ENCODE data around the gene PHETA2. TPM values are rescaled to one million over a fixed set of nuclear protein-coding genes. Genes with fewer than 3 reads are reported as not detected.

Gene PHETA2
- total and polyA plus RNA-seq, 2 of the 4 experiments (the other 2 are of a cell fraction): 6.5 to 10.0 TPM

DNA sequence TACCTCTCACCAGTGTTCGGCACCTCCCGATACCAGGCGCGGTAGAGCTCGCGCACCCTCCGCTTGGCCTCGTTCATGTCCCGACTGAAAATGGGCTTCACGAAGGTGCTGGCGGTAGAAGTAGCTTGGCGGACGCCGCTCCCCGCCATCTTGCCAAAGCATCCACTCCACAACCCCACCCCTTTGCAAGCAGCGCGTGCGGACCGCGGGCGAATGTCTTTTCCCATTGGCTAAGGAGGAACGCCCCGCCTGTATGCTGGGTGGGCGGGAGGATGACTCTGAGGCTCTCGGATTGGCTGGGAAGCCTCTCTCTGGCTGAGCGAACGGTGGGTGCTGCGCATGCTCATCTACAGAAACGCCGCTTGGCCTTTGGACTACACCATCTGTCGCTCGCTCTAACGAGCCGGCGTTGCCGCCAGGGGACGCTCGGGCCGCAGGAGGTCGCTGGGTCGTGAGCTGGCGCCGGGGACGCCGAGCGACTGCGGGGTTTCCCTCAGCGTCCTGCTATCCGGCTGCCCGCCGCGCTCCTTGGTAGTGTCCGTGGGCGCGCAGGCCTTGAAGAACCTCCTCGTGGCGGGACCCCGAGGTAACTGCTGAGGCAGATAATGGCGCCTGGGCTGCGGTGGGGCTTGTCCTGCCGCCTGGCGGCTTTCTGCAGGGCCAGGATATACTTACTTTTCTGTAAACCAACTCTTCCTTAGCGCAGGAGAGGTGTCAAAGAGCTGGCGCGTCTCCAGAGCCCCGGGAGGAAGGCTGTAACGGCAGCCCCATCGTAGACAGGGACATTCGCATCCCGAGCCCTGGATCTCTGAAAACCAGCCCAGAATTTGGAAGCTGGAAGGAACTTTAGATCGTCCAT is 16.8 kb downstream of the PHETA2 start, which contains the start of gene NDUFA6:
Gene NDUFA6, minus strand, starts transcription at position 177 of the 859 bp plus-strand sequence. Its CDS starts 28 bp downstream, at position 149.
- peak; percentile 99 for DNase-seq
- H3K9me1 ChIP-seq (ENCODE audit: insufficient read depth, low read length): peaks cover 3% of the 10 kb centered on the region; the same call in 1 of the 2 replicates
- peaks cover 2% of the 10 kb centered on the region; the same call in 1 of the 2 replicates for H3K4me1 ChIP-seq (ENCODE audit: control insufficient read depth, insufficient read depth, low read length)
- H4K91ac ChIP-seq (ENCODE audit: insufficient read depth, low read depth, low read length): peak within 1 kb of the TSS; percentile 73
- intact Hi-C loops (cut with micrococcal nuclease) (loop anchor here (1.0 to 10.0 kb wide), 6 partner anchors 125 to 384 kb away; no protein-coding TSS in a partner anchor), in situ Hi-C loops (cut with MboI; ENCODE audit: low sequenced_read_pairs) (no loop called here), dilution Hi-C loops (cut with HindIII; ENCODE audit: low sequenced_read_pairs, unreplicated experiment) (no loop called here)
- H3K36me3 ChIP-seq (ENCODE audit: control insufficient read depth, insufficient read depth, low read length): peaks cover 9% of the 10 kb centered on the region
- H2AK5ac ChIP-seq (ENCODE audit: low read depth, low read length): peak within 1 kb of the TSS; percentile 80
- peak within 1 kb of the TSS; percentile 88 for H3K14ac ChIP-seq (replicated peaks; ENCODE audit: low read depth, low read length)
- peak within 1 kb of the TSS; percentile 85 for H3K9ac ChIP-seq (ENCODE audit: low read depth, low read length)
- no peaks in the 10 kb centered on the region for H3K9me3 ChIP-seq (ENCODE audit: control insufficient read depth, insufficient read depth, low read length)
- H4K8ac ChIP-seq (ENCODE audit: low read depth in 2 of 2, low read length in 2 of 2): peak within 1 kb of the TSS; percentile 61 to 89
- H3K27me3 ChIP-seq (ENCODE audit: control insufficient read depth, insufficient read depth, low read length): no peaks in the 10 kb centered on the region
- peak within 1 kb of the TSS; percentile 73 for H2BK5ac ChIP-seq (ENCODE audit: low read depth, low read length, poor library complexity, severe bottlenecking)
- peak within 1 kb of the TSS; percentile 70; the same call in 1 of the 2 replicates for H2BK120ac ChIP-seq (ENCODE audit: low read depth, low read length)
- H2AK9ac ChIP-seq (replicated peaks; ENCODE audit: low read depth, low read length, poor library complexity): peak within 1 kb of the TSS; percentile 97
- POLR2A ChIA-PET (ENCODE audit: unreplicated experiment): interaction anchor here (0.6 to 1.3 kb wide), 3 partner anchors 44 to 353 kb away, joined by 3 to 7 read pairs (median 6); no protein-coding TSS in a partner anchor
- peak within 1 kb of the TSS; percentile 100 for H2AFZ ChIP-seq (replicated peaks; ENCODE audit: low read length, poor library complexity)
- peak within 1 kb of the TSS; percentile 88 for H3K23ac ChIP-seq (ENCODE audit: low read depth, low read length)
- peak within 1 kb of the TSS; percentile 89 for H3K4ac ChIP-seq (ENCODE audit: low read depth, low read length)
- H2BK20ac ChIP-seq (ENCODE audit: low read depth, low read length): no peak within 1 kb of the TSS
- peak within 1 kb of the TSS; percentile 84 for H3K4me2 ChIP-seq (ENCODE audit: low read depth, low read length)
- H3K18ac ChIP-seq (ENCODE audit: low read depth, low read length): peak within 1 kb of the TSS; percentile 20; the same call in 1 of the 2 replicates
- H4K20me1 ChIP-seq (ENCODE audit: insufficient read depth, low read length): peaks cover 14% of the 10 kb centered on the region; the same call in 1 of the 2 replicates
- peak within 1 kb of the TSS; percentile 82 for H3K56ac ChIP-seq (ENCODE audit: extremely low read depth, insufficient read depth, low read length)
- CTCF ChIA-PET: interaction anchor here (0.6 to 1.7 kb wide), 11 partner anchors 16 to 354 kb away, joined by 3 to 7 read pairs (median 4); partner anchors contain the start of genes NAGA and NFAM1
- no peak within 1 kb of the TSS; the same call in 2 of the 3 replicates for H2BK15ac ChIP-seq (ENCODE audit: low read depth, low read length)
- peak; percentile 98 for ATAC-seq (ENCODE audit: low read depth)
- peak within 1 kb of the TSS; percentile 64 for H3K4me3 ChIP-seq (ENCODE audit: insufficient read depth, low read depth, low read length)
- peak within 1 kb of the TSS; percentile 82 for H3K27ac ChIP-seq (ENCODE audit: insufficient read depth, low read length)
- WGBS, 2 experiments (ENCODE audit: extremely low coverage in 2 of 2, insufficient read length in 1 of 2): 0% methylated on average over 35 of the region's 71 CpGs; no CpG with 5 or more reads in 1 of the 2 experiments
- BruUV-seq (replicated peaks): no TSS peak
- peak within 1 kb of the TSS; percentile 34 for H4K5ac ChIP-seq (ENCODE audit: low read depth, low read length)
- H3K79me1 ChIP-seq (ENCODE audit: low read depth in 1 of 2, low read length in 2 of 2): peaks cover 17 to 38% of the 10 kb centered on the region in 2 experiments
- TF ChIP-seq, protein P1, sequence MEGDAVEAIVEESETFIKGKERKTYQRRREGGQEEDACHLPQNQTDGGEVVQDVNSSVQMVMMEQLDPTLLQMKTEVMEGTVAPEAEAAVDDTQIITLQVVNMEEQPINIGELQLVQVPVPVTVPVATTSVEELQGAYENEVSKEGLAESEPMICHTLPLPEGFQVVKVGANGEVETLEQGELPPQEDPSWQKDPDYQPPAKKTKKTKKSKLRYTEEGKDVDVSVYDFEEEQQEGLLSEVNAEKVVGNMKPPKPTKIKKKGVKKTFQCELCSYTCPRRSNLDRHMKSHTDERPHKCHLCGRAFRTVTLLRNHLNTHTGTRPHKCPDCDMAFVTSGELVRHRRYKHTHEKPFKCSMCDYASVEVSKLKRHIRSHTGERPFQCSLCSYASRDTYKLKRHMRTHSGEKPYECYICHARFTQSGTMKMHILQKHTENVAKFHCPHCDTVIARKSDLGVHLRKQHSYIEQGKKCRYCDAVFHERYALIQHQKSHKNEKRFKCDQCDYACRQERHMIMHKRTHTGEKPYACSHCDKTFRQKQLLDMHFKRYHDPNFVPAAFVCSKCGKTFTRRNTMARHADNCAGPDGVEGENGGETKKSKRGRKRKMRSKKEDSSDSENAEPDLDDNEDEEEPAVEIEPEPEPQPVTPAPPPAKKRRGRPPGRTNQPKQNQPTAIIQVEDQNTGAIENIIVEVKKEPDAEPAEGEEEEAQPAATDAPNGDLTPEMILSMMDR (conservative IDR thresholded peaks at IDR 0.05; ENCODE audit: low read depth, low read length): peak; percentile 94
- peak; percentile 96 for TF ChIP-seq POLR2A (IDR thresholded peaks at IDR 0.05; ENCODE audit: low read depth, low read length)
- no peak for TF ChIP-seq RCOR1 (IDR thresholded peaks at IDR 0.05; ENCODE audit: insufficient replicate concordance, low read length)
- TF ChIP-seq, protein P2, sequence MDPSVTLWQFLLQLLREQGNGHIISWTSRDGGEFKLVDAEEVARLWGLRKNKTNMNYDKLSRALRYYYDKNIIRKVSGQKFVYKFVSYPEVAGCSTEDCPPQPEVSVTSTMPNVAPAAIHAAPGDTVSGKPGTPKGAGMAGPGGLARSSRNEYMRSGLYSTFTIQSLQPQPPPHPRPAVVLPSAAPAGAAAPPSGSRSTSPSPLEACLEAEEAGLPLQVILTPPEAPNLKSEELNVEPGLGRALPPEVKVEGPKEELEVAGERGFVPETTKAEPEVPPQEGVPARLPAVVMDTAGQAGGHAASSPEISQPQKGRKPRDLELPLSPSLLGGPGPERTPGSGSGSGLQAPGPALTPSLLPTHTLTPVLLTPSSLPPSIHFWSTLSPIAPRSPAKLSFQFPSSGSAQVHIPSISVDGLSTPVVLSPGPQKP (IDR thresholded peaks at IDR 0.05; ENCODE audit: borderline replicate concordance, low read depth, low read length): no peak
- no peak for TF ChIP-seq CEBPB (IDR thresholded peaks at IDR 0.05; ENCODE audit: low read depth, low read length)
- TF ChIP-seq, protein P3, sequence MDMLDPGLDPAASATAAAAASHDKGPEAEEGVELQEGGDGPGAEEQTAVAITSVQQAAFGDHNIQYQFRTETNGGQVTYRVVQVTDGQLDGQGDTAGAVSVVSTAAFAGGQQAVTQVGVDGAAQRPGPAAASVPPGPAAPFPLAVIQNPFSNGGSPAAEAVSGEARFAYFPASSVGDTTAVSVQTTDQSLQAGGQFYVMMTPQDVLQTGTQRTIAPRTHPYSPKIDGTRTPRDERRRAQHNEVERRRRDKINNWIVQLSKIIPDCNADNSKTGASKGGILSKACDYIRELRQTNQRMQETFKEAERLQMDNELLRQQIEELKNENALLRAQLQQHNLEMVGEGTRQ (IDR thresholded peaks at IDR 0.05; ENCODE audit: low read depth, low read length): peak; percentile 42; the same call in 1 of the 2 replicates
- TF ChIP-seq MAFK (IDR thresholded peaks at IDR 0.05; ENCODE audit: low read depth, low read length): no peak
- 0 out of 2 replicates have a peak, but pooled peaks have one; percentile 2 for TF ChIP-seq FOS (IDR thresholded peaks at IDR 0.05; ENCODE audit: low read depth, low read length)
- peak; percentile 81 for TF ChIP-seq BHLHE40 (IDR thresholded peaks at IDR 0.05; ENCODE audit: low read depth, low read length)
- TF ChIP-seq MAZ (IDR thresholded peaks at IDR 0.05; ENCODE audit: borderline replicate concordance, low read depth, low read length): peak; percentile 82
- TF ChIP-seq RFX5 (IDR thresholded peaks at IDR 0.05; ENCODE audit: low read depth, low read length): no peak
- peak; percentile 30; the same call in 1 of the 2 replicates for TF ChIP-seq MXI1 (IDR thresholded peaks at IDR 0.05; ENCODE audit: borderline replicate concordance, low read depth, low read length)

Measured in IMR-90 (cell line).